WTC11 (cell line): ENCODE measurements around the gene M6PR.

Source experiments
- ATF3 ChIP-seq: sonication (generic); formaldehyde crosslinking; conservative IDR thresholded peaks from 2 replicates; pipeline ENCODE4 v1.8.1; 2022; ENCODE audit warnings: mild to moderate bottlenecking, missing genetic modification reagents
- CREB1 ChIP-seq: sonication (generic); formaldehyde crosslinking; IDR thresholded peaks from 2 replicates; pipeline ENCODE4 v1.8.0; 2023; ENCODE audit warnings: mild to moderate bottlenecking, missing genetic modification reagents
- CTCF ChIP-seq: fragments of 200-600 bp; IDR thresholded peaks from 2 replicates; pipeline ENCODE4 v1.8.0; 2022; ENCODE audit warnings: antibody characterized with exemption
- IRF2 ChIP-seq: sonication (generic); formaldehyde crosslinking; IDR thresholded peaks from 2 replicates; pipeline ENCODE4 v1.8.0; 2022; ENCODE audit warnings: low read depth, missing genetic modification reagents, borderline replicate concordance
- JUN ChIP-seq: sonication (generic); formaldehyde crosslinking; IDR thresholded peaks from 2 replicates; pipeline ENCODE4 v1.8.0; 2023; ENCODE audit warnings: mild to moderate bottlenecking, missing genetic modification reagents
- NFYB ChIP-seq: sonication (generic); formaldehyde crosslinking; conservative IDR thresholded peaks from 2 replicates; pipeline ENCODE4 v1.8.0; 2022; ENCODE audit warnings: low read depth, missing genetic modification reagents
- TCF7 ChIP-seq: sonication (generic); formaldehyde crosslinking; IDR thresholded peaks from 2 replicates; pipeline ENCODE4 v1.8.0; 2022; ENCODE audit warnings: mild to moderate bottlenecking, low read depth, missing genetic modification reagents, moderate library complexity
- ZNF121 ChIP-seq: sonication (generic); formaldehyde crosslinking; IDR thresholded peaks from 2 replicates; pipeline ENCODE4 v1.8.0; 2023; ENCODE audit warnings: missing genetic modification reagents
- ZNF232 ChIP-seq: sonication (generic); formaldehyde crosslinking; IDR thresholded peaks from 2 replicates; pipeline ENCODE4 v1.8.0; 2022; ENCODE audit warnings: mild to moderate bottlenecking, missing genetic modification reagents
- TF ChIP-seq, protein P1 (sequence below): fragments of 250-450 bp; sonication (Bioruptor Pico); IDR thresholded peaks from 2 replicates; pipeline ENCODE4 v1.9.0; 2021; ENCODE audit warnings: mild to moderate bottlenecking
- TF ChIP-seq, protein P2 (sequence below): sonication (generic); formaldehyde crosslinking; IDR thresholded peaks from 2 replicates; pipeline ENCODE4 v1.8.1; 2022; ENCODE audit warnings: low read depth, mild to moderate bottlenecking, moderate library complexity, missing genetic modification reagents, borderline replicate concordance
- TF ChIP-seq, protein P3 (sequence below): sonication (generic); formaldehyde crosslinking; IDR thresholded peaks from 2 replicates; pipeline ENCODE4 v1.8.0; 2022; ENCODE audit warnings: mild to moderate bottlenecking, missing genetic modification reagents
- TF ChIP-seq, protein P4 (sequence below): fragments of 250-450 bp; sonication (Bioruptor Pico); IDR thresholded peaks from 2 replicates; pipeline ENCODE4 v2.1.2; 2022; ENCODE audit warnings: mild to moderate bottlenecking, moderate library complexity

GRCh38 chr12:8912914-8913313, 36.5 kb downstream of the M6PR start:
- TF ChIP-seq CTCF (peak; percentile 20; the same call in 1 of the 2 replicates), CREB1 (no peak), TCF7 (no peak), ATF3 (CRISPR knock-in tag) (no peak), JUN (CRISPR knock-in tag) (no peak), IRF2 (CRISPR knock-in tag) (no peak), NFYB (CRISPR knock-in tag) (no peak), ZNF121 (CRISPR knock-in tag) (no peak), ZNF232 (no peak)
- TF ChIP-seq, protein P1, sequence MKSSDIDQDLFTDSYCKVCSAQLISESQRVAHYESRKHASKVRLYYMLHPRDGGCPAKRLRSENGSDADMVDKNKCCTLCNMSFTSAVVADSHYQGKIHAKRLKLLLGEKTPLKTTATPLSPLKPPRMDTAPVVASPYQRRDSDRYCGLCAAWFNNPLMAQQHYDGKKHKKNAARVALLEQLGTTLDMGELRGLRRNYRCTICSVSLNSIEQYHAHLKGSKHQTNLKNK (CRISPR knock-in tag), result no peak
- TF ChIP-seq, protein P2, sequence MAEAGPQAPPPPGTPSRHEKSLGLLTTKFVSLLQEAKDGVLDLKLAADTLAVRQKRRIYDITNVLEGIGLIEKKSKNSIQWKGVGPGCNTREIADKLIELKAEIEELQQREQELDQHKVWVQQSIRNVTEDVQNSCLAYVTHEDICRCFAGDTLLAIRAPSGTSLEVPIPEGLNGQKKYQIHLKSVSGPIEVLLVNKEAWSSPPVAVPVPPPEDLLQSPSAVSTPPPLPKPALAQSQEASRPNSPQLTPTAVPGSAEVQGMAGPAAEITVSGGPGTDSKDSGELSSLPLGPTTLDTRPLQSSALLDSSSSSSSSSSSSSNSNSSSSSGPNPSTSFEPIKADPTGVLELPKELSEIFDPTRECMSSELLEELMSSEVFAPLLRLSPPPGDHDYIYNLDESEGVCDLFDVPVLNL (CRISPR knock-in tag), result no peak
- TF ChIP-seq, protein P3, sequence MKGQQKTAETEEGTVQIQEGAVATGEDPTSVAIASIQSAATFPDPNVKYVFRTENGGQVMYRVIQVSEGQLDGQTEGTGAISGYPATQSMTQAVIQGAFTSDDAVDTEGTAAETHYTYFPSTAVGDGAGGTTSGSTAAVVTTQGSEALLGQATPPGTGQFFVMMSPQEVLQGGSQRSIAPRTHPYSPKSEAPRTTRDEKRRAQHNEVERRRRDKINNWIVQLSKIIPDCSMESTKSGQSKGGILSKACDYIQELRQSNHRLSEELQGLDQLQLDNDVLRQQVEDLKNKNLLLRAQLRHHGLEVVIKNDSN (CRISPR knock-in tag), result no peak
- TF ChIP-seq, protein P4, sequence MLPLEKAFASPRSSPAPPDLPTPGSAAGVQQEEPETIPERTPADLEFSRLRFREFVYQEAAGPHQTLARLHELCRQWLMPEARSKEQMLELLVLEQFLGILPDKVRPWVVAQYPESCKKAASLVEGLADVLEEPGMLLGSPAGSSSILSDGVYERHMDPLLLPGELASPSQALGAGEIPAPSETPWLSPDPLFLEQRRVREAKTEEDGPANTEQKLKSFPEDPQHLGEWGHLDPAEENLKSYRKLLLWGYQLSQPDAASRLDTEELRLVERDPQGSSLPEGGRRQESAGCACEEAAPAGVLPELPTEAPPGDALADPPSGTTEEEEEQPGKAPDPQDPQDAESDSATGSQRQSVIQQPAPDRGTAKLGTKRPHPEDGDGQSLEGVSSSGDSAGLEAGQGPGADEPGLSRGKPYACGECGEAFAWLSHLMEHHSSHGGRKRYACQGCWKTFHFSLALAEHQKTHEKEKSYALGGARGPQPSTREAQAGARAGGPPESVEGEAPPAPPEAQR (CRISPR knock-in tag), result no peak
